Neural progenitor cell (in vitro differentiated cells): ENCODE results near the gene MTRFR. TPM values are rescaled to one million over a fixed set of nuclear protein-coding genes. Genes with fewer than 3 reads are reported as not detected.
A peak's percentile ranks its signal among the peaks of the same experiment; 100 is the strongest.

Experiments used
- DNase-seq: peaks from one replicate; pipeline ENCODE4 v3.0.0-alpha.2; 2016; ENCODE audit warnings: low spot score
- H2AFZ ChIP-seq: fragments of 200-600 bp; sonication (generic); replicated peaks from 2 replicates; pipeline ENCODE4 v1.6.1; 2016; ENCODE audit warnings: antibody characterized with exemption
- H3F3A ChIP-seq: fragments of 200-600 bp; sonication (generic); 2 replicates; pipeline ENCODE4 v1.6.1; 2016; ENCODE audit warnings: antibody characterized with exemption, low read depth
- H3K27ac ChIP-seq: fragments of 200-600 bp; sonication (generic); 2 replicates; pipeline ENCODE4 v1.5.1; 2016; ENCODE audit warnings: mild to moderate bottlenecking
- H3K27me3 ChIP-seq: fragments of 200-600 bp; sonication (generic); 2 replicates; pipeline ENCODE4 v1.6.1; 2016; ENCODE audit warnings: mild to moderate bottlenecking, moderate library complexity
- H3K36me3 ChIP-seq: fragments of 200-600 bp; sonication (generic); 2 replicates; pipeline ENCODE4 v1.5.1; 2016
- H3K4me1 ChIP-seq: fragments of 200-600 bp; sonication (generic); 2 replicates; pipeline ENCODE4 v1.6.1; 2016; ENCODE audit warnings: mixed run types
- H3K4me2 ChIP-seq: fragments of 200-600 bp; sonication (generic); 2 replicates; pipeline ENCODE4 v1.6.1; 2016
- H3K4me3 ChIP-seq: fragments of 200-600 bp; sonication (generic); 2 replicates; pipeline ENCODE4 v1.5.1; 2016
- H3K79me2 ChIP-seq: fragments of 200-600 bp; sonication (generic); 2 replicates; pipeline ENCODE4 v1.6.1; 2016; ENCODE audit warnings: low read depth
- H3K9ac ChIP-seq: fragments of 200-600 bp; sonication (generic); 2 replicates; pipeline ENCODE4 v1.6.1; 2016
- H3K9me3 ChIP-seq: fragments of 200-600 bp; sonication (generic); 2 replicates; pipeline ENCODE4 v1.5.1; 2016; ENCODE audit warnings: low read depth
- H4K20me1 ChIP-seq: fragments of 200-600 bp; sonication (generic); 2 replicates; pipeline ENCODE4 v1.6.1; 2016; ENCODE audit warnings: low read depth
- H3K27ac Mint-ChIP-seq: 3 replicates; pipeline ENCODE4 v1.8.0; 2021; ENCODE audit warnings: mixed read lengths
- H3K27me3 Mint-ChIP-seq: 2 replicates; pipeline ENCODE4 v1.8.0; 2022; ENCODE audit warnings: low read depth, mild to moderate bottlenecking, inconsistent platforms, moderate library complexity, mixed read lengths; ENCODE audit not compliant: insufficient read depth
- H3K36me3 Mint-ChIP-seq: 3 replicates; pipeline ENCODE4 v1.8.0; 2021; ENCODE audit warnings: mixed read lengths
- H3K4me1 Mint-ChIP-seq: 3 replicates; pipeline ENCODE4 v1.8.0; 2021; ENCODE audit warnings: mixed read lengths
- H3K4me3 Mint-ChIP-seq: 3 replicates; pipeline ENCODE4 v1.8.0; 2021; ENCODE audit warnings: mild to moderate bottlenecking, moderate library complexity, mixed read lengths
- H3K9me3 Mint-ChIP-seq: 3 replicates; pipeline ENCODE4 v1.8.0; 2020; ENCODE audit warnings: mixed read lengths
- CTCF ChIP-seq: fragments of 200-600 bp; sonication (generic); IDR thresholded peaks from 2 replicates; pipeline ENCODE4 v1.5.1; 2017; ENCODE audit warnings: antibody characterized with exemption, mild to moderate bottlenecking
- EZH2 ChIP-seq: fragments of 200-600 bp; sonication (generic); IDR thresholded peaks from 2 replicates; pipeline ENCODE4 v1.6.1; 2017; ENCODE audit warnings: antibody characterized with exemption, mild to moderate bottlenecking, moderate library complexity
- EZH2phosphoT487 ChIP-seq: fragments of 200-600 bp; sonication (generic); IDR thresholded peaks from 2 replicates; pipeline ENCODE4 v1.6.1; 2017; ENCODE audit warnings: antibody characterized with exemption
- total RNA-seq: library from RNA; depleted of rRNA; stranded (reverse); fragments of >200 nt; gene quantifications from 2 replicates; pipeline ENCODE4 v1.2.3, GENCODE V29; 2015; ENCODE audit warnings: low replicate concordance

Gene MTRFR
- total RNA-seq, 1 donor from 2014 or later: 12.7 TPM

DNA sequence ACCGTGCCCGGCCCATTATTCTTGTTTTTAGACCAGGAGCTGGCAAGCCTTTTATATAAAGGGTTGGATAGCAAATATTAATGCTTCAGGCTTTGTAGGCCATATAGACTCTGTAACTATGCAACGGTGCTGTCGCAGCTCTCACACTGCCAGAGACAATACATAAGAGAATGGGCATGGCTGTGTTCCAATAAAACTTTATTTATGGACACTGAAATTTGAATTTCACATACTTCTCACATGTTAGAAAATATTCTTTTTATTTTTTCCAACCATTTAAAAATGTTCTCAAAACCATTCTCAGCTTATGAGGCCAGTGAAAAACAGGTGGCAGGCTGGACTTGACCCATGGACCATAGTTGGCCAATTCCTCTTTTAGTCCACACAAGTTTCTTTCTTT, 51.4 kb downstream of the MTRFR start:
- no peaks in the 10 kb centered on the region for H3K36me3 ChIP-seq
- peaks cover 2% of the 10 kb centered on the region for H3K9me3 Mint-ChIP-seq
- no peak overlapping the region for H2AFZ ChIP-seq
- H3K4me1 ChIP-seq: no peaks in the 10 kb centered on the region
- no peaks in the 10 kb centered on the region for H3K4me1 Mint-ChIP-seq
- no peak for DNase-seq
- H3K4me3 Mint-ChIP-seq: no peak overlapping the region
- no peaks in the 10 kb centered on the region for H3K79me2 ChIP-seq
- H3K9me3 ChIP-seq: no peaks in the 10 kb centered on the region
- no peak overlapping the region for H3K9ac ChIP-seq
- no peaks in the 10 kb centered on the region for H4K20me1 ChIP-seq
- peaks cover 4% of the 10 kb centered on the region for H3K27me3 Mint-ChIP-seq
- H3F3A ChIP-seq: peaks cover 12% of the 10 kb centered on the region
- no peak overlapping the region for H3K4me3 ChIP-seq
- H3K27ac ChIP-seq: no peak overlapping the region
- no peak for TF ChIP-seq CTCF
- TF ChIP-seq EZH2: no peak
- no peak for TF ChIP-seq EZH2phosphoT487
- H3K27ac Mint-ChIP-seq: no peak overlapping the region
- H3K36me3 Mint-ChIP-seq: no peaks in the 10 kb centered on the region
- no peak overlapping the region for H3K4me2 ChIP-seq
- H3K27me3 ChIP-seq: no peaks in the 10 kb centered on the region

DNA sequence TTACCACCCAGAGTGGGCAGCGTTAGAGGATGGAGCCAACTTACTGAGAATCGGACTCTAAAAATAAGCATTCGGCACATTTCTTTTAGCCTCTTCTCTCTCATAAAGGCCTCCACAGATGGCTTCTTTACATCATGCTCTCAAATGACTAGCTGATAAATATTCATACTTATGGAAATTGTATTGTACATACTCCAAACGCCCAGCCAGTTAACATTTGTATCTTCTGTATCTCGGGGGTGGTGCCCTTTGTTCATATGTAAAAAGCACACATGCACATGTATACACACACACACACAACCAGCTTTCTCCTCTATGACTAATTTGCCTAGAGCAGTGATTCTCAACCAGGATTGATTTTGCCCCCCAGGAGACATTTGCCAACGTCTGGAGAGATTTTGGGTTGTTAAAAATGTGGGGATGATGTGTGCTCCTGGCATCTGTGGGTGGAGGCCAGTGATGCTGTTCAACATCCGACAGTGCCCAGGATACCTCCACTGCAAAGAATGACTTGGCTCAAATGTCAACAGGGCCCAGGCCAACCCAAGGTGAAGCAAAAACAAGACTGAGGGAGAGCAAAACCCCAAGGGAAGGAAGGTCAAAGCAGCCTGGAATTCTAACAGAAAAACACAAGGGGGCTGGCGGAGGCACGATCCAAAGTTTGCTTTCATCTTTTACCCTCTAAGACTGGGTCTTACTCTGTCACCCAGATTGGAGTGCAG, 53.6 kb downstream of the MTRFR start:
- H3K27ac Mint-ChIP-seq: no peak overlapping the region

DNA sequence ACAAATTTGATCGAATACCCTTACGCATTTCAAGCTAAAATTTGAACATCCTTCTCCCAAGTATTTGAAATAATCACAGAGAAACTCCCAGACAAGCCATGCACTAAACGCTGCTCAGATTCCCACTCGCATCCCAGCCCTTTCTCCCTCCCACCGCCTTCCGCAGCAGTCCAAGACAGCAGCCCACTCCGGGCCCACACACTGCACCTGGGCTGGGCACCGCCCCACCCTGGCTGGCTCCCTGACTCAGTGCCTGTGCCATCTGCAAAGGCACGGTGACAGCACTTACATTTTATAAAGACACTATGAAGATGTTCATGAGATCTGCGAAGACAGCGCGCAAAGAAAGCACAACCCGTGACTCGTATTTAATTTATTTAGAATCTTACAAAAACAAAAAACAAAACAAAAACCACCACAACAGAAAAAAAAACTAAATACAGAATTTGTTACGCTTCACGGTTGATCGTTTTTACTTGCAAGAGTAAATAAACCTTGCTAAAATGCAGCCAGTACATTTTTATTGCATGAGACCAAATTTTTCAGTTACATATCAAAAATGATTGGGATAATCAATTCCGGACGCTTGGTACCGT, 55.6 kb downstream of the MTRFR start:
- peak overlapping the region; percentile 86 for H3K27ac Mint-ChIP-seq
- no peaks in the 10 kb centered on the region for H3K9me3 ChIP-seq
- peaks cover 4% of the 10 kb centered on the region for H3K36me3 ChIP-seq
- H4K20me1 ChIP-seq: no peaks in the 10 kb centered on the region
- H3K27me3 Mint-ChIP-seq: no peaks in the 10 kb centered on the region
- peaks cover 12% of the 10 kb centered on the region for H3F3A ChIP-seq
- H3K4me2 ChIP-seq: no peak overlapping the region
- H3K4me3 Mint-ChIP-seq: no peak overlapping the region
- no peak overlapping the region for H2AFZ ChIP-seq
- peaks cover 2% of the 10 kb centered on the region for H3K36me3 Mint-ChIP-seq
- no peak for TF ChIP-seq EZH2
- TF ChIP-seq EZH2phosphoT487: no peak
- no peak for TF ChIP-seq CTCF
- H3K4me1 Mint-ChIP-seq: no peaks in the 10 kb centered on the region
- H3K4me1 ChIP-seq: no peaks in the 10 kb centered on the region
- H3K4me3 ChIP-seq: no peak overlapping the region
- H3K27ac ChIP-seq: no peak overlapping the region
- no peak for DNase-seq
- H3K9me3 Mint-ChIP-seq: no peaks in the 10 kb centered on the region
- H3K9ac ChIP-seq: no peak overlapping the region
- no peaks in the 10 kb centered on the region for H3K27me3 ChIP-seq
- H3K79me2 ChIP-seq: no peaks in the 10 kb centered on the region

More for the DNA sequence above, 53.6 kb downstream of the MTRFR start:
- Mint-ChIP-seq H3K9me3 (no peaks in the 10 kb centered on the region), H3K36me3 (peaks cover 2% of the 10 kb centered on the region), H3K4me1 (no peaks in the 10 kb centered on the region), H3K27me3 (peaks cover 2% of the 10 kb centered on the region), H3K4me3 (peak overlapping the region; percentile 11)
- peaks cover 12% of the 10 kb centered on the region for H3F3A ChIP-seq
- H3K36me3 ChIP-seq: peaks cover 2% of the 10 kb centered on the region
- DNase-seq: no peak
- H3K9me3 ChIP-seq: no peaks in the 10 kb centered on the region
- H3K79me2 ChIP-seq: no peaks in the 10 kb centered on the region
- no peaks in the 10 kb centered on the region for H4K20me1 ChIP-seq
- H3K4me2 ChIP-seq: no peak overlapping the region
- H3K4me3 ChIP-seq: no peak overlapping the region
- no peaks in the 10 kb centered on the region for H3K4me1 ChIP-seq
- H3K27ac ChIP-seq: peak overlapping the region; percentile 53
- no peak overlapping the region for H3K9ac ChIP-seq
- H2AFZ ChIP-seq: no peak overlapping the region
- TF ChIP-seq EZH2phosphoT487 (no peak), CTCF (no peak), EZH2 (no peak)
- H3K27me3 ChIP-seq: no peaks in the 10 kb centered on the region
